HepG2 (cell line): ENCODE results near the gene CDK5RAP2. TPM values are rescaled to one million over a fixed set of nuclear protein-coding genes. Genes with fewer than 3 reads are reported as not detected.

Experiments used
- ATF4 ChIP-seq, 2 experiments: fragments of 450-650 bp in 1 of 2; sonication (generic) in 1 of 2; formaldehyde crosslinking; IDR thresholded peaks; 2 replicates each; pipeline versions ENCODE4 v1.5.0 to v1.8.0; 2020 to 2022; ENCODE audit warnings: mild to moderate bottlenecking in 1 of 2, missing genetic modification reagents in 1 of 2
- CEBPG ChIP-seq: IDR thresholded peaks from 2 replicates; pipeline ENCODE4 v1.6.1; 2016
- CHCHD3 ChIP-seq: sonication (generic); formaldehyde crosslinking; IDR thresholded peaks from 2 replicates; pipeline ENCODE4 v1.8.0; 2022; ENCODE audit warnings: mild to moderate bottlenecking, missing genetic modification reagents, moderate library complexity
- CSRNP1 ChIP-seq: sonication (generic); formaldehyde crosslinking; IDR thresholded peaks from 2 replicates; pipeline ENCODE4 v1.8.1; 2023; ENCODE audit warnings: mild to moderate bottlenecking, missing genetic modification reagents
- E2F5 ChIP-seq: sonication (generic); formaldehyde crosslinking; conservative IDR thresholded peaks from 2 replicates; pipeline ENCODE4 v1.4.0; 2020; ENCODE audit warnings: missing genetic modification reagents
- GFI1 ChIP-seq: sonication (generic); formaldehyde crosslinking; IDR thresholded peaks from 2 replicates; pipeline ENCODE4 v1.5.0; 2020; ENCODE audit warnings: missing genetic modification reagents, mild to moderate bottlenecking, borderline replicate concordance
- GPN1 ChIP-seq: sonication (generic); formaldehyde crosslinking; IDR thresholded peaks from 2 replicates; pipeline ENCODE4 v1.5.1; 2020; ENCODE audit warnings: missing genetic modification reagents, borderline replicate concordance
- HIVEP1 ChIP-seq: sonication (generic); formaldehyde crosslinking; IDR thresholded peaks from 2 replicates; pipeline ENCODE4 v1.4.0; 2020; ENCODE audit warnings: mild to moderate bottlenecking, missing genetic modification reagents
- MAZ ChIP-seq, 2 experiments: sonication (generic) in 1 of 2; formaldehyde crosslinking in 1 of 2; IDR thresholded peaks; 2 replicates each; pipeline versions ENCODE4 v1.5.0 to v1.6.1; 2012 to 2020; ENCODE audit warnings: low read depth in 2 of 2, mild to moderate bottlenecking in 2 of 2, borderline replicate concordance in 1 of 2, improper control_type of control experiment in 1 of 2, low read length in 1 of 2, missing genetic modification reagents in 1 of 2, moderate library complexity in 1 of 2
- NFE2L2 ChIP-seq: fragments of 150-350 bp; IDR thresholded peaks from 2 replicates; pipeline ENCODE4 v1.6.1; 2014; ENCODE audit warnings: low read length
- RBM39 ChIP-seq: fragments of 200-400 bp; formaldehyde crosslinking; IDR thresholded peaks from one replicate; pipeline ENCODE4 v1.6.1; 2018; ENCODE audit warnings: antibody characterized with exemption, mild to moderate bottlenecking, low read depth, low read length; ENCODE audit not compliant: poor library complexity, severe bottlenecking
- SAP130 ChIP-seq: IDR thresholded peaks from 2 replicates; pipeline ENCODE4 v1.6.1; 2016; ENCODE audit warnings: low read depth
- SETDB1 ChIP-seq: sonication (generic); formaldehyde crosslinking; IDR thresholded peaks from 2 replicates; pipeline ENCODE4 v1.5.1; 2020; ENCODE audit warnings: missing genetic modification reagents, mild to moderate bottlenecking, borderline replicate concordance
- SKIL ChIP-seq: sonication (generic); formaldehyde crosslinking; IDR thresholded peaks from 2 replicates; pipeline ENCODE4 v1.8.0; 2022; ENCODE audit warnings: missing genetic modification reagents, mild to moderate bottlenecking, moderate library complexity, borderline replicate concordance
- SNAPC2 ChIP-seq: sonication (generic); formaldehyde crosslinking; IDR thresholded peaks from 2 replicates; pipeline ENCODE4 v1.8.1; 2022; ENCODE audit warnings: mild to moderate bottlenecking, missing genetic modification reagents
- STAG1 ChIP-seq: sonication (generic); formaldehyde crosslinking; IDR thresholded peaks from 2 replicates; pipeline ENCODE4 v1.4.0; 2020; ENCODE audit warnings: missing genetic modification reagents
- YEATS2 ChIP-seq: sonication (generic); formaldehyde crosslinking; IDR thresholded peaks from 2 replicates; pipeline ENCODE4 v1.4.0; 2020; ENCODE audit warnings: missing genetic modification reagents, borderline replicate concordance
- ZNF17 ChIP-seq: sonication (generic); formaldehyde crosslinking; IDR thresholded peaks from 2 replicates; pipeline ENCODE4 v1.5.0; 2020; ENCODE audit warnings: mild to moderate bottlenecking, missing genetic modification reagents
- ZNF256 ChIP-seq: sonication (generic); formaldehyde crosslinking; conservative IDR thresholded peaks from 2 replicates; pipeline ENCODE4 v1.4.0; 2020; ENCODE audit warnings: missing genetic modification reagents
- ZNF362 ChIP-seq: sonication (generic); formaldehyde crosslinking; IDR thresholded peaks from 2 replicates; pipeline ENCODE4 v1.4.0; 2020; ENCODE audit warnings: missing genetic modification reagents, mild to moderate bottlenecking, borderline replicate concordance
- ZNF510 ChIP-seq: sonication (generic); formaldehyde crosslinking; IDR thresholded peaks from 2 replicates; pipeline ENCODE4 v1.4.0; 2020; ENCODE audit warnings: low read depth, mild to moderate bottlenecking, missing genetic modification reagents
- polyA plus RNA-seq, 8 experiments: library from polyadenylated mRNA; depleted of rRNA in 3 of 8; stranded (reverse) in 7 of 8; unstranded in 1 of 8; fragments of >200 nt; fragmentation: Illumina TruSeq in 4 of 8; extraction: Trizol in 4 of 8; gene quantifications; 2 replicates each; pipeline versions ENCODE4 v1.2.1 to v1.2.3, GENCODE V29; 2011 to 2016; ENCODE audit warnings: low read depth in 4 of 8, missing spikeins in 1 of 8, mixed read lengths in 1 of 8; ENCODE audit not compliant: insufficient read depth in 1 of 8
- total RNA-seq, 5 experiments: library from RNA; depleted of rRNA; stranded (reverse); fragments of >200 nt; fragmentation: Illumina TruSeq; extraction: Trizol; gene quantifications; 2 replicates each; pipeline ENCODE4 v1.2.3, GENCODE V29; 2016; ENCODE audit warnings: low read depth in 1 of 5

CDK5RAP2 gene
- total and polyA plus RNA-seq, 2 of the 13 experiments (the other 11 are each of a cell fraction or from before 2014, with no cell fraction given), result 31.8 to 42.2 TPM

GRCh38 chr9:120348951-120349429 lies 231.0 kb downstream of the CDK5RAP2 start (continued):
- TF ChIP-seq SETDB1 (CRISPR knock-in tag), result no peak
- TF ChIP-seq ZNF362 (CRISPR knock-in tag), result no peak
- no peak for TF ChIP-seq CEBPG (CRISPR knock-in tag)
- TF ChIP-seq NFE2L2, result no peak
- TF ChIP-seq SKIL (CRISPR knock-in tag), result no peak
- TF ChIP-seq SNAPC2, result no peak
- no peak for TF ChIP-seq MAZ (IDR thresholded peaks at IDR 0.05; ENCODE audit: borderline replicate concordance, low read depth, low read length)
- TF ChIP-seq MAZ (CRISPR knock-in tag; IDR thresholded peaks at IDR 0.05; ENCODE audit: low read depth), result peak; percentile 50; the same call in 1 of the 2 replicates
- no peak for TF ChIP-seq CSRNP1 (CRISPR knock-in tag)
- no peak for TF ChIP-seq HIVEP1 (CRISPR knock-in tag)
- no peak for TF ChIP-seq RBM39
- no peak for TF ChIP-seq ZNF510 (CRISPR knock-in tag)
- no peak for TF ChIP-seq SAP130
- no peak for TF ChIP-seq ATF4 (CRISPR knock-in tag; IDR thresholded peaks at IDR 0.05)
- no peak for TF ChIP-seq CHCHD3 (CRISPR knock-in tag)
- no peak for TF ChIP-seq GFI1 (CRISPR knock-in tag)
- TF ChIP-seq E2F5 (CRISPR knock-in tag), result no peak
- TF ChIP-seq ZNF17 (CRISPR knock-in tag), result no peak
- no peak for TF ChIP-seq GPN1 (CRISPR knock-in tag)
- no peak for TF ChIP-seq YEATS2 (CRISPR knock-in tag)
- TF ChIP-seq ZNF256 (CRISPR knock-in tag), result no peak
- peak; percentile 81 for TF ChIP-seq STAG1 (CRISPR knock-in tag)
